ENCODE results near the gene TNFRSF12A. TPM values are rescaled to one million over a fixed set of nuclear protein-coding genes. Genes with fewer than 3 reads are reported as not detected.

TNFRSF12A gene
- polyA plus RNA-seq, 3 donors, result 23.7 to 149 (median 50.2) TPM

DNA sequence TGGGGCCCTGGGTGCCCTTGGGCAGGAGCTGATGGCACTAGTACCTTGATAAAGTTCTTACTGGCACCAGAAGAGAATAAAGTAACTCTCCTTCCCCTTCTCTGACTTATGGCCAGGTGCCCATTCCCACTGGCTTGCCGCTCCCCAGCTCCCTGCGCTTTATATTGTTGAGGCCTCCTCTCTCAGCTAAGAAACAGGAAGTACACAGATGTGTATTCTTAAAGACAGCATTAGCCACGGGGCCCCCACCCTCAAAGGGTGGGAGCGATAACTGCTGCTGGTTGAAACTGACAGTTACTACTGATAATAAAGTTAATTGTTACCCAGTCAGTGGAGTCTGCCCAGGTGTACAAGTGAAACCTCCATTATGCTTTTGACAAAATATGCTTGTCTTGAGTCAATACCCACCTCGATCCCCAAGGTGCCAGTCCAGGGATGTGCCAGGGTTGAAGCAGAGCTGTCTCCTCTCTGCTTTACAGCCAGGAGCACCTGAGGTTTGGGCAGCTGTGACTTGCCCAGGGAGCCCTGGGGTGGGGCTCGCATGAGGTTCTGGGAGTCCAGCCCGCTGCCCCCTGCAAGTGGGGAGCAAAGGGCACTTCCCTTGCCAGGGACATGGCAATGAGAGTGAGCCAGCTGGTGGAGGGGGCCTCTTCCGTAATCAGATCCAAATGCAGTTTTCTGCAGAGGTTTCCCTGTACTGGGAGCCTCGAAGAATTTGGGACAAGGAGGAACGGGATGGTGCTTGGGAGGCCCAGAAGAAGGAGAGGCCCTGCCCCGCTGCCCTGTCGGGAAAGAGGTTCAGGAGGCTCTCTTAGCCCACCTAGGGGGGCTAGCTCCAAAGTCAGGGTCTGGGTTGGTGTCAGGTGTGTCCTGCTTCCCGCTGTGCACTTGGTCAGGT is 12.9 kb upstream of the TNFRSF12A start:
- no peak overlapping the region for H3K27ac ChIP-seq (ENCODE audit: low read depth, low read length)
- 17 to 42% (median 36%) methylated on average over 13 of the region's 13 CpGs for WGBS, 3 donors

DNA sequence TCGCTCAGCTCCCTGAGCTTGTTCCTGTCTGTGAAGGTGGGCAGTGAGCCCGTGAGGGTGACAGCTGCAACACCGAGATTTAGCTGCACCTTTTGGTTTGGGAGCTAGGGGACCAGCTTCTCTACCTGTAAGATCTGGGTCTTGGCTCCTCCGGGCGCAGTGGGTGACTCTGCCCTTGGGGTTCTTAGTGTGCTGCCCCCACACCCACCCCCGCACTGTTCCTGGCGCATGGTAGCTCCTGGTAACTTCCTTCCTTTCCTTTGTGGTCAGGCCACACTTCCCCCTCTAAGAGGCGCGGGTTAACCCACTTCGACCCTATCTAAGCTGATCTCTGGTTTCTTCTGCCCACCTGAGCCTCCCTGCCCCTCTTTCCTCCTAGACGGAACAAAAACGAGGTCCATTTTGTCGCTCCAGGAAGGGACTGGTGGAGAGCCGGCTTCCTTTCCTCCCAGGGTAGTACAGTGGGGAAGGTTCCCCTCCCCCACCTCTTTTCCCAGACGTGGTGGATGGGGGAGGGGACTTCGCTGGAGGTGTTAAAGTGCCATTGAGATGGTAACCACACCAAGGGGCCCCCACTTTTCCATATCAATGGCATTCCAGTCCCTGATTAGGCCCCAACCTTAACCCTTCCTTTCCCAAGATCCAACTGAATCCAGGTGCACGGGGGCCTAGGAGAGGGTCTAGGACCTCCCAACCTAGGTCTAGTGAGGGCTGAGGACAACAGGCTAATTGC is 12.0 kb upstream of the TNFRSF12A start:
- 14 to 24% (median 17%) methylated on average over 17 of the region's 17 CpGs for WGBS, 3 donors
- H3K27ac ChIP-seq (ENCODE audit: low read depth, low read length), result no peak overlapping the region

DNA sequence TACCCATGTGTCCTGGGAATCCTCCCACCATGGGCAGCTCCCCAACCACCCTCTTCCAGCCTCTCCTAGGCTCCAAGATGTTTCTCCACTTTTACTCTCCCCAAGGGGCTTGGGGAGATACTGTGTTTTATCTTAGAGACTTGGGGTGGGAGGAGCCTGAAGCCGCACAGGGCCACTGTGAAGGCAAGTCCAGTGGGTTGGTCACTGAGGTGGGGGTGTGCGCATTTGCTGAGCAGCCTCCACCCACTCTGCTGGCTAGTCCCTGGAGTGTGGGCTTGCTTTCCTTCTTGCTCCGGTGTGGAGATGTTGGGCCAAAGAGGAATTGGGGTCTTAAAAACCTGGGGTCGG is 11.5 kb upstream of the TNFRSF12A start:
- WGBS, 3 donors, result 58 to 71% (median 63%) methylated on average over 4 of the region's 4 CpGs
- H3K27ac ChIP-seq (ENCODE audit: low read depth, low read length), result no peak overlapping the region

DNA sequence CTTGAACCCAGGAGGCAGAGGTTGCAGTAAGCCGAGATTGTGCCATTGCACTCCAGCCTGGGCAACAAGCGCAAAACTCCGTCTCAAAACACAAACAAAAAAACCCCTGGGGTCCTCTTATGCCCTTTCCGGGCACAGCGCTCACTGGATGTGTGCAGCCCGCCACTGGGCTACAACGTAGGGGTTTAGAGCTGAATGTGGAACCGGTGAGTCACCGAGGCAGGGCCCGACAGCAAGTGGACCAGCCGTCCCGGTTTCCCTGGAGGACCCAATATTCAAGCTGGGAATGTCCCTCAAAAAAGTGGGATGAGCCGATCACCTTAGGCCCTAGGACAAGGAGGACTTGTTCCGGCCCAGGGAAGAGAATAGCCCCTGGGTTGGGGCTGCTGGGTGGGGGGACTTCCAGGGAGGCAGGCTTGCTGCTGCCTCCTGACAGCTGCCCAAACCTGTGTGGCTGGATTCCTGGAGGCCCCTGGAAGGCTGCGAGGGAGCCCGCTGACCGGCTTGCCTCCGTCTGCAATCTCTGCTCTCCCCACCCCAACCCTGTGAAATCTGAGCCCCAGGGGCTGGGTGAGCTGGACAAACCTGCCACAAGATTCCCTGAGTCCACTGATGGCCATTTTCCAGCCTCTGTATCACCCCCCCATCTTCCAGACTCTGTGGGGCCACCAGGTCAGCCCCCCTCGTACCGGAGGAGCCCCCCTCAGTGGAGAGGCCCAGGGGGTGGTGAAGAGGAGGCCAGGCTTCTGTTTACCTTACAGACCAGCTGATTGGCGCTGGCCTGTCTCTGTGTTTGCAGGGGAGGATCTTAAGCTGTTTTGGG is 10.4 kb upstream of the TNFRSF12A start:
- WGBS, 3 donors, result 38 to 64% (median 57%) methylated on average over 21 of the region's 21 CpGs
- no peak overlapping the region for H3K27ac ChIP-seq (ENCODE audit: low read depth, low read length)

DNA sequence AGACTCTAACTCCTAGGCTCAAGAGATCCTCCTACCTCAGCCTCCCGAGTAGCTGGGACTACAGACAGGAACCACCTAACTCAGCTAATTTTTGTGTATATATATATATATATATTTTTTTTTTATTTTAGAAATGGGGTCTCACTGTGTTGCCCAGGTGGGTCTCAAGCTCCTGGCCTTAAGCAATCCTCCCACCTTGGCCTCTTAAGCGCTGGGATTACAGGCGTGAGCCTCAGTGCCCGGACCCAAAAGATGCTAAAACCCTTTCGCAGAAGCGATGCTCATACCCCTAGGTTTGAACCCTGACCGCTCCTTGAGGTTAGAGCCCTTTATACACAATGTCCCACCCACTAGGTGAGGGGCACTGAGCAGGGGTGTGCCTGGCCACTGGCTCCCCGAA is 9.7 kb upstream of the TNFRSF12A start:
- WGBS, 3 donors, result 87 to 96% (median 93%) methylated on average over 8 of the region's 8 CpGs

DNA sequence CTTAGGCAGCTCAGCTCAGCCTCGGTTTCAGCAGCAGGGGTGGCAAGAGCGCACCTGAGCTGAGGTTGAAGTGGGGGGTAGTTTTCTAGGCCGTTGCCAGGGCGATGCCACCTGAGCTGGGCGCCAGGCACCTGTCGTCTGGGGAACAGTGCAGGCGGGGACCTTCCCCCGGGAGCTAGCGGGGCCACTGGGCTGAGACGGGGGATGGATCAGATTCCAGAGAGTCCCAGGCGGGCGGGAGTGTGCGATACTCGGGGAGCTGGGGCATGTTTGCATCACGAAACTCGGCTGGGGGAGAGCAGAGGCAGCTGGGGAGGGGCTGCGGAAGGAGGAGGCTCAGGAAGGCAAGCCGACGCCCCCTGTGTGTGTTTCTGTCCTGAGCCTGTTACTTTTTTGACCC is 7.9 kb upstream of the TNFRSF12A start:
- 11 to 46% (median 28%) methylated on average over 19 of the region's 19 CpGs for WGBS, 3 donors
- no peak overlapping the region for H3K27ac ChIP-seq (ENCODE audit: low read depth, low read length)

More for the DNA sequence above, 9.7 kb upstream of the TNFRSF12A start:
- H3K27ac ChIP-seq (ENCODE audit: low read depth, low read length), result no peak overlapping the region

DNA sequence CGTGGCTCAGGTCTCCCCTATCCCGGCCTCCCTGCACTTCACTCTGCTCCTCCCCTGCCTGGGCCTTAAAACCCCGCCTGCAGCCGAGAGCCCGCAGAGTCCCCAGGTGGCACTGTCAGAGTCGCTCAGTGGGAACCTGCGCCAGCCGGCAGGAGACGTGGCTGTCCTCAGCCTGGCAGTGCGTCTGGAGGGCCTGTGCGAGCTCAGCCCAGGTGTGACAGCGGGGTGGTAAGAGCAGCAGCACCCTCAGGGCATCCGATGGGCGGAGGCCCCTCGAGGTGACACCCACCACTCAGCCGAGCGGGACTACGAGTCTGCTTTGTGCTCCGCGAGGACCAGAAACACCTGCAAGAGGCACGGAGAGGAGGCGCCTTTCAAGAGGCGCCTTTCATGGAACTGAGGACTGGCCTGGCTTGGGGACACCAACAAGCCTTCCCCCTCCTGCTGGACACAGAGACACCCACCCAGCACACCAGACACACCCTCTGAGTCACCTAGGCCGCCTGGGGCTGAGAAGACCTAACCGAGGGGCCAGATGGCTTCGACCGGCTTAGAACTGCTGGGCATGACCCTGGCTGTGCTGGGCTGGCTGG is 7.2 kb upstream of the TNFRSF12A start, which contains the start of gene CLDN9:
Gene CLDN9 (plus strand): TSS at position 96 of the 593 bp plus-strand sequence. CDS start 440 bp downstream, at position 536.
- 29 to 48% (median 41%) methylated on average over 27 of the region's 27 CpGs for WGBS, 3 donors
- H3K27ac ChIP-seq (ENCODE audit: low read depth, low read length), result no peak within 1 kb of the TSS

DNA sequence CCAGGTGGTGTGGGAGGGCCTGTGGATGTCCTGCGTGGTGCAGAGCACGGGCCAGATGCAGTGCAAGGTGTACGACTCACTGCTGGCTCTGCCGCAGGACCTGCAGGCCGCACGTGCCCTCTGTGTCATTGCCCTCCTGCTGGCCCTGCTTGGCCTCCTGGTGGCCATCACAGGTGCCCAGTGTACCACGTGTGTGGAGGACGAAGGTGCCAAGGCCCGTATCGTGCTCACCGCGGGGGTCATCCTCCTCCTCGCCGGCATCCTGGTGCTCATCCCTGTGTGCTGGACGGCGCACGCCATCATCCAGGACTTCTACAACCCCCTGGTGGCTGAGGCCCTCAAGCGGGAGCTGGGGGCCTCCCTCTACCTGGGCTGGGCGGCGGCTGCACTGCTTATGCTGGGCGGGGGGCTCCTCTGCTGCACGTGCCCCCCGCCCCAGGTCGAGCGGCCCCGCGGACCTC is 6.6 kb upstream of the TNFRSF12A start:
- no peak overlapping the region for H3K27ac ChIP-seq (ENCODE audit: low read depth, low read length)
- WGBS, 3 donors, result 50 to 77% (median 64%) methylated on average over 22 to 27 of the region's 27 CpGs

DNA sequence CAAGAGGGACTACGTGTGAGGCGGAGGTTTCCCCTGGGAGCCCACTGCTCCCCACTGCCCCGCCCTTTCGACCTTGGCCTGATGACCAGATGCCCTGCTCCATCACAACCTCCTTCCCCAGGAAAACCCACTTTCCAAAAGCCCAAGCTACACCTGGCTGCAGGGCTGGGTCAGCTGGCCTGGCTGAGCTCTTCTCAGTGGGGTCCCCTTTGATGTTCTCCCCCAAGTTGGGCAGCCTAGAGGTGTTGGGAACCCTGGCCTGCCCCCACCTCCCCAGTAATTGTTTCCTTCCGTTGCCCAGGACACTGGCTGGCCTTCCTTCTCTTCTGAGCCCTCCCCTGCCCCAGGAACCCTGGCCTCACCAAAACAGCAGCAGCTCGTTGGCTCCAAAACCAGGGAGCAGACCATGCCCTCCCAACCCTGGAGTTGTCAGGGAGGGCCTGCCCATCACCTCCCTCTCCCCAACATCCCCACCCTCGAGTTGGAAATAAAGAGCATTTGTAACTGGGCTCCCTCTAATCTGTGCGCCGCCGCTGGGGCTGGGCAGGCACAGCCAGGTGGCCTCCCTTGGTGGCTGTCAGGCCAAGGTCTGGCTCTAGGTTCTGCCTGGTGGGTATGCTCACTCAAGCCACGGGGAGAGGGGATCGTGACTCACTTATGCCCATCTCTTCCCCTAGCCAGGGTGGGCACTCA is 6.0 kb upstream of the TNFRSF12A start:
- WGBS, 3 donors, result 62 to 65% (median 63%) methylated on average over 12 of the region's 12 CpGs
- no peak overlapping the region for H3K27ac ChIP-seq (ENCODE audit: low read depth, low read length)

DNA sequence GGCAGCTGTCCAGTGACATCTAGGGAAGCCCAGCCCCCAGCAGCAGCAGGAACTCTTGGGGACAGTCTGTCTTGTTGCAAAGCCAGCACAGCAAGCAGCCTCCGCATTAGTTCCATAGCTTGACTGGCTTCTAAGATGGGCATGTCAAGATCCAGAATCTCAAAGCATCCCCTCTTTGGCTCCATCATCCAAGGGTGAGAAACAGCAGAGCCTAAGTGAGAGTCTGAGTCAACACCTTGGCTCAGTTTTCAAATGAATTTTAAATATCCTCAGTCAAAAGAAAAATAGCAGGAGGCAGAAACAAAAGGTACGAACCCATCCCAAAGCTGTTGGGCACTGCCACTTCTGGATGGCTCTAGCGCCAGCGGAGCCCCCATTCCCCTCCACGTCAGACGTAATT is 5.2 kb upstream of the TNFRSF12A start:
- H3K27ac ChIP-seq (ENCODE audit: low read depth, low read length), result no peak overlapping the region
- 84 to 92% (median 86%) methylated on average over 6 of the region's 6 CpGs for WGBS, 3 donors

DNA sequence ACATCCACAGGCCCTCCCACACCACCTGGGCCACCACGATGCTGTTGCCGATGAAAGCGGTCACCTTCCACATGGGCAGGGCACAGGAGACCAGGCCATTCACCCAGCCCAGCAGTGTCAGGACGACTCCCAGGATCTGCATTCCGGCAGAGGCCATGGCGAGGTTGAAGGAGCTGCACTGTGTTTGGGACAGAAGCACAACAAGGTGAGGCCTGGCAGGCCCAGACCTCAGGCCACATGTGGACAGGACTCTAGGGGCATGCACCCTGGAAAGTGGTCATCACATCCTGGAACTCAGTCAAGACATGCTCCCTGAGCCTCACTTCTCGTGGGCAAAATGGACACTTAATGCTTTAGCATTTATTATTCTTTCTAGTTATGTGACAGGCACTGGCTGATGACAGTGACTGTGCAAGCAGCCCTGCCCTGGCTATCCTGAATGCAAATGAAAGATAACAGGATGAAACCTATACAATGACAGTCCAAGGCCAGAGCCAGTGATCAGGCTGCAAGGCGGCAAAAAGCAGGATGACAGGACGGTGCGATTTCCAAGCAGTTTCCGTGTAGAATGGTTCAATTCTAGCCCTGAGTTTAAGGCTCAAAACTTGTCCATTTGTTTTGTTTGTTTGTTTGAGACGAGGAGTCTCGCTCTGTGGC is 4.2 kb upstream of the TNFRSF12A start:
- 88 to 89% (median 89%) methylated on average over 13 of the region's 13 CpGs for WGBS, 3 donors

DNA sequence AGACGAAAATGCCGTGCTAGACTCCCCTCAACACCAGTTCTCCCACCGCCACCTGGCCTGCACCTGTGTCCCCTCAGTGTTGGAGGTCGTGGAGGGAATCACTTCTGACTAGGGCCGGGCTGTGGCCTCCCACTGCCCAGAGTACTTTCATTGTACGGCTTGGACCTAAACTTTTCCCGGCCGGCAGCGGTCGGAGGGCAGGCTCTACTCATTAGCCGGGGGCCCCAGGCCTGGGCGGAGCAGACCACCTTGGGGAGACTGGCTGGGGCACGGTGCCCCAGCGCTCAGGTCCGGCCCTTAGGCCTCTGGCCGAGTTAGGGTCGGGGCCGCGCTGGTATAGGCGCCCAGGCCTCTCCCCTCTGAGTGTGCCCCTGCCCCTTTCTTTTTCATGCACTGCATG is 2.8 kb upstream of the TNFRSF12A start:
- WGBS, 3 donors, result 55 to 83% (median 72%) methylated on average over 20 of the region's 20 CpGs
- H3K27ac ChIP-seq (ENCODE audit: low read depth, low read length), result no peak overlapping the region

More for the DNA sequence above, 4.2 kb upstream of the TNFRSF12A start:
- H3K27ac ChIP-seq (ENCODE audit: low read depth, low read length), result no peak overlapping the region

DNA sequence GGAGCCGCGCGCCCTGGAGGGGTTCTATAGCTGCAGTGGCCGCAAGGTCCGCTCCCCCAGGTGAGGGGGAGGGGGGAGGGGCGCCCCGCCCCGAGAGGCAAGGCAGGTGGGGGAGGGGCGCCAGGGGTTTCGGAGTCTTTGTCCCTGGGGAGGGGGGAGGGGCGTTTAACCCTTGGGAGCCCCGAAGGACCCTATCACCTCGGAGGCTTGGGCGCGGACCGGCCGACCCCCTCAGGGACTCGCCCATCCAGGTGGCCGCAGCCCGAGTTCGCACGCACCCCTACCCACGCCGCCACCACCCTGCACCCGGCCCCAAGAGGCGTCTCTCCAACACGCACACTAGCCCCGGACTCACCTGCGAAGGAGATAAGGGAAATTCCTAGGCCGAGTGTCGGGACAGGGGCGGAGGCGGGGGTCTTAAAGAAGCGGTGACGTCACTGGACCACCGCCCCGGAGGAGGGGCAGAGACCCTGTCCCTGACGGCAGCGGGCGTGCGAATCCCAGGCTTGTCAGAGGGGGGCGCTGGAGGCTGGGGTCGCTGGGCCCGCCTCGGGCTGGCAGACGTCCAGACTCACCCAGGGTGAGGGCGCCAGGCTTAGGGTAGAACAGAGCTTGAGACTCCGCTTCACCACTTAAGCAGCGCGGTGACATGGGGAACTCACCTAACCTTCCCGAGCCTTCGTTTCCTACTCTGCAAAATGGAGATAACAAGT is 2.2 kb upstream of the TNFRSF12A start, which contains the start of gene CLDN6:
Gene CLDN6 (minus strand): TSS at position 390 of the 713 bp plus-strand sequence. CDS start 2,162 bp downstream, outside the sequence.
- no peak within 1 kb of the TSS for H3K27ac ChIP-seq (ENCODE audit: low read depth, low read length)
- WGBS, 3 donors, result 7 to 12% (median 11%) methylated on average over 37 to 52 of the region's 52 CpGs

DNA sequence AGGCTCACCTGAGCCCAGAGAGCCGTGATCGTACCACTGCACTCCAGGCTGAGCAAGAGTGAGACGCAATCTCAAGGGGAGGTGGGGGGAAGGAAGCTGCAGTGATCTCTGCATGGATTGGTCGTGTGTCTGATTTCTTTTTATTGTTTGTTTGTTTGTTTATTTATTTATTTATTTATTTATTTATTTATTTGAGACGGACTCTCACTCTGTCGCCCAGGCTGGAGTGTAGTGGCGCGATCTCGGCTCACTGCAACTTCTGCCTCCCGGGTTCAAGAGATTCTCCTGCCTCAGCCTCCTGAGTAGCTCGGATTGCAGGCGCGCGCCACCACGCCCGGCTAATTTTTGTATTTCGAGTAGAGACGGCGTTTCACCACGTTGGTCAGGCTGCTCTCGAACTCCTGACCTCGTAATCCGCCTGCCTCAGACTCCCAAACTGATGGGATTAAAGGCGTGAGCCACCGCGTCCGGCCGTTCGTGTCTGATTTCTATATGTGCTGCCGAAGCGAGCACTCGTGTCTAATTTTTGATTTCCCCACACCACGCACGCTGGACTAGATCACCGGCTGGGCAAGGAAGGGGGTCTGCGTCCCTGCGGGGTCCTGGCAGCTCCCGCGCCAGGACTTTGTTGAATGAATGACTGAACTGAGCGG is 448 bp upstream of the TNFRSF12A start:
- WGBS, 3 donors, result 24 to 34% (median 30%) methylated on average over 40 of the region's 40 CpGs
- H3K27ac ChIP-seq (ENCODE audit: low read depth, low read length), result no peak overlapping the region

DNA sequence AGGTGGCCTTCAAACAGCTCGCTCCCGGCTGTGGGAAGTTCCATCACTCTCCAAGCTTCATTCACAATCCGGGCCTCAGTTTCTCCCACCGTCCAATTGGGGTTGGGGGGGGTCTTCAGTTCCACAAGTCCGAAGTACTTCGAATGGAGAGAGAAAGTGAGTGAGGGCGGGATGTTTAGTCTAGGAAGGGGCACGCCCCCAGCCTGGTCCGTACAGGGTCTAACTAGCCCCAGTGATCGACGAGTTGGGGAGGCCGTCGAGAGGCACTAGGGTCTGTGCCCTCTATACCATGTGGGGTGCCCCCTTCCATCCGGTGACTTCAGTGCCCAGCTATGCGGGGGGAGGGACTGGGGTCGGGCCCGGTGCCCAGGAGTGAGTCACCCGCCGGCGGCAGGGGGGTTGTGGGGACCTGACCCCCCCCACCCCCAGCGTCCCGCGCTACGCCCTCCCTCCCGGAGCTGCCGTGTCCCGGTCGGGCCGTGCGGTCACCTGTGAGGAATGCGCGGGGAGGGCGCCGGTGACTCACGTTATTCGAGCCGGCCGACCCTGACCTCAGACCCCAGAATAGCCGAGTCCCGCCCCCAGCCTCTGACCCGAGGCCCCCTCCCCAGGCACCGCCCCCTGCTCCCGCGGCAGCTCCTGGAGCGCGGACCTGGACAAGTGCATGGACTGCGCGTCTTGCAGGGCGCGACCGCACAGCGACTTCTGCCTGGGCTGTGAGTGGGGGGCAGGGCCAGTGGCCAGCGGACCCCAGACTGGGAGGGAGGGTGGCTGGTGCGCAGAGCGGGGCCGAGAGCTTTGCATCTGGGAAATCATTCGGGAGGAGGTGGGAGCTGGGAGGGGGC is 658 bp downstream of the TNFRSF12A start:
- peak overlapping the region; percentile 30 for H3K27ac ChIP-seq (ENCODE audit: low read depth, low read length)
- 1% methylated on average over 50 to 57 of the region's 57 CpGs for WGBS, 3 donors

Measured in adipose tissue (tissue), 3 donors.